ENCODE measurements around the gene CABLES2. TPM values are rescaled to one million over a fixed set of nuclear protein-coding genes. Genes with fewer than 3 reads are reported as not detected.

Gene CABLES2
- total and polyA plus RNA-seq, 2 donors (not counting 3 experiments of a cell fraction or from before 2014, with no cell fraction given) = 7.8 to 9.9 TPM

GRCh38 chr20:62349556-62350097 lies 57.5 kb downstream of the CABLES2 start:
- FAIRE-seq = no peak
- BruUV-seq (replicated peaks) = no TSS peak
- Histone ChIP-seq H3K4me3 (replicated peaks in 1 of 3; ENCODE audit: insufficient read depth in 1 of 3, low read depth in 1 of 3, low read length in 3 of 3) (no peak overlapping the region), H4K20me1 (replicated peaks; ENCODE audit: control insufficient read depth, extremely low read depth, insufficient read depth, low read length) (no peaks in the 10 kb centered on the region), H3K9ac (replicated peaks; ENCODE audit: extremely low read depth, insufficient read depth, low read length) (no peak overlapping the region), H3K9me1 (replicated peaks; ENCODE audit: control insufficient read depth, extremely low read depth, insufficient read depth, low read length) (no peaks in the 10 kb centered on the region), H3K36me3 (ENCODE audit: control insufficient read depth in 2 of 2, extremely low read depth in 1 of 2, insufficient read depth in 2 of 2, low read length in 2 of 2) (peaks cover 7 to 33% of the 10 kb centered on the region in 2 experiments), H3K4me2 (ENCODE audit: insufficient read depth, low read length) (no peak overlapping the region), H3K27ac (ENCODE audit: insufficient read depth, low read depth, low read length) (no peak overlapping the region), H3K9me3 (replicated peaks; ENCODE audit: control insufficient read depth, insufficient read depth, low read length) (no peaks in the 10 kb centered on the region), H2AFZ (ENCODE audit: low read depth, low read length) (no peak overlapping the region), H3K4me1 (ENCODE audit: control insufficient read depth, extremely low read depth, insufficient read depth, low read length) (no peaks in the 10 kb centered on the region), H3K79me2 (ENCODE audit: control insufficient read depth, insufficient read depth, low read length) (peaks cover 26% of the 10 kb centered on the region), H3K27me3 (ENCODE audit: control insufficient read depth in 2 of 2, insufficient read depth in 2 of 2, low read length in 2 of 2) (no peaks in the 10 kb centered on the region)
- CTCF ChIA-PET = interaction anchor here (0.7 to 2.1 kb wide), 5 partner anchors 15 to 33 kb away, joined by 4 to 14 read pairs (median 12); partner anchors contain the start of gene LAMA5
- TF ChIP-seq, protein P1, sequence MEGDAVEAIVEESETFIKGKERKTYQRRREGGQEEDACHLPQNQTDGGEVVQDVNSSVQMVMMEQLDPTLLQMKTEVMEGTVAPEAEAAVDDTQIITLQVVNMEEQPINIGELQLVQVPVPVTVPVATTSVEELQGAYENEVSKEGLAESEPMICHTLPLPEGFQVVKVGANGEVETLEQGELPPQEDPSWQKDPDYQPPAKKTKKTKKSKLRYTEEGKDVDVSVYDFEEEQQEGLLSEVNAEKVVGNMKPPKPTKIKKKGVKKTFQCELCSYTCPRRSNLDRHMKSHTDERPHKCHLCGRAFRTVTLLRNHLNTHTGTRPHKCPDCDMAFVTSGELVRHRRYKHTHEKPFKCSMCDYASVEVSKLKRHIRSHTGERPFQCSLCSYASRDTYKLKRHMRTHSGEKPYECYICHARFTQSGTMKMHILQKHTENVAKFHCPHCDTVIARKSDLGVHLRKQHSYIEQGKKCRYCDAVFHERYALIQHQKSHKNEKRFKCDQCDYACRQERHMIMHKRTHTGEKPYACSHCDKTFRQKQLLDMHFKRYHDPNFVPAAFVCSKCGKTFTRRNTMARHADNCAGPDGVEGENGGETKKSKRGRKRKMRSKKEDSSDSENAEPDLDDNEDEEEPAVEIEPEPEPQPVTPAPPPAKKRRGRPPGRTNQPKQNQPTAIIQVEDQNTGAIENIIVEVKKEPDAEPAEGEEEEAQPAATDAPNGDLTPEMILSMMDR (IDR thresholded peaks at IDR 0.05; ENCODE audit: extremely low read depth in 1 of 2, insufficient read depth in 1 of 2, low read depth in 1 of 2, low read length in 2 of 2) = no peak
- TF ChIP-seq JUN (IDR thresholded peaks at IDR 0.05; ENCODE audit: borderline replicate concordance, insufficient read depth, insufficient read length, low read depth) (no peak), FOS (IDR thresholded peaks at IDR 0.05; ENCODE audit: borderline replicate concordance, insufficient read depth, low read length) (no peak), POLR2A (IDR thresholded peaks at IDR 0.05; ENCODE audit: low read depth, low read length) (no peak), GATA2 (IDR thresholded peaks at IDR 0.05; ENCODE audit: insufficient read depth, insufficient read length, low read depth, low read length) (no peak), EZH2 (IDR thresholded peaks at IDR 0.05; ENCODE audit: borderline replicate concordance, low read depth, low read length, severe bottlenecking) (no peak), POLR2AphosphoS5 (IDR thresholded peaks at IDR 0.05; ENCODE audit: insufficient read depth, low read depth, low read length) (no peak), MYC (IDR thresholded peaks at IDR 0.05; ENCODE audit: low read depth, low read length) (no peak)
- TF ChIP-seq, protein P2, sequence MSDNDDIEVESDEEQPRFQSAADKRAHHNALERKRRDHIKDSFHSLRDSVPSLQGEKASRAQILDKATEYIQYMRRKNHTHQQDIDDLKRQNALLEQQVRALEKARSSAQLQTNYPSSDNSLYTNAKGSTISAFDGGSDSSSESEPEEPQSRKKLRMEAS (IDR thresholded peaks at IDR 0.05; ENCODE audit: insufficient read depth, insufficient read length) = no peak
- DNase-seq (ENCODE audit: low read depth, low spot score) = no peak
- POLR2A ChIA-PET = interaction anchor here (0.6 kb wide), 1 partner anchor 30 kb away, joined by 10 read pairs; no protein-coding TSS in a partner anchor
- dilution Hi-C loops (cut with MboI; ENCODE audit: extremely low pct_ligation_motif_present, low sequenced_read_pairs) (no loop called here), intact Hi-C loops (cut with micrococcal nuclease) (no loop called here)
